ENCODE results near the gene SVOPL. TPM values are rescaled to one million over a fixed set of nuclear protein-coding genes. Genes with fewer than 3 reads are reported as not detected.

SVOPL gene
- total and polyA plus RNA-seq, 11 donors, result 0.15 TPM; not detected in 10

GRCh38 chr7:138610671-138611170 lies 90.4 kb downstream of the SVOPL start:
- WGBS, 4 donors, result 84 to 90% (median 87%) methylated on average over 7 of the region's 7 CpGs
- intact Hi-C loops (cut with DNase I), result no loop called here
- Histone ChIP-seq H3K4me1 (peaks cover 0 to 4% (median 0%) of the 10 kb centered on the region in 12 donors), H3K27me3 (no peaks in the 10 kb centered on the region), H3K27ac (no peak overlapping the region), H3K9me3 (peaks cover 0 to 5% (median 0%) of the 10 kb centered on the region in 12 donors), H3K4me3 (no peak overlapping the region), H3K36me3 (no peaks in the 10 kb centered on the region)
- DNase-seq (no peak), ATAC-seq (no peak)
- TF ChIP-seq CTCF (IDR thresholded peaks at IDR 0.05), result no peak
- no peak for TF ChIP-seq POLR2A (IDR thresholded peaks at IDR 0.05)

- H3K27me3 ChIP-seq, result no peaks in the 10 kb centered on the region
- no peaks in the 10 kb centered on the region for H3K36me3 ChIP-seq
- H3K27ac ChIP-seq, result no peak overlapping the region
- ATAC-seq, result no peak
- no peak overlapping the region for H3K4me3 ChIP-seq
- intact Hi-C loops (cut with DNase I), result no loop called here
- TF ChIP-seq CTCF (IDR thresholded peaks at IDR 0.05) (no peak), POLR2A (IDR thresholded peaks at IDR 0.05) (no peak)
- no peak for DNase-seq
- 55 to 63% (median 60%) methylated on average over 12 of the region's 12 CpGs for WGBS, 4 donors
- peaks cover 0 to 5% (median 0%) of the 10 kb centered on the region in 12 donors for H3K9me3 ChIP-seq
- H3K4me1 ChIP-seq, result peaks cover 0 to 4% (median 0%) of the 10 kb centered on the region in 12 donors
Measured at GRCh38 chr7:138608275-138608674, 92.9 kb downstream of the SVOPL start.

- no peak for ATAC-seq
Measured at GRCh38 chr7:138607216-138608126, 93.7 kb downstream of the SVOPL start.

More at GRCh38 chr7:138607216-138608126, 93.7 kb downstream of the SVOPL start:
- Histone ChIP-seq H3K4me3 (no peak overlapping the region), H3K4me1 (peaks cover 0 to 4% (median 0%) of the 10 kb centered on the region in 12 donors), H3K27ac (no peak overlapping the region), H3K36me3 (no peaks in the 10 kb centered on the region), H3K9me3 (peaks cover 0 to 5% (median 0%) of the 10 kb centered on the region in 12 donors), H3K27me3 (no peaks in the 10 kb centered on the region)
- DNase-seq, result no peak
- 87 to 91% (median 88%) methylated on average over 11 of the region's 11 CpGs for WGBS, 4 donors
- TF ChIP-seq POLR2A (IDR thresholded peaks at IDR 0.05) (no peak), CTCF (IDR thresholded peaks at IDR 0.05) (no peak)
- intact Hi-C loops (cut with DNase I), result no loop called here

All from heart left ventricle (tissue), 16 donors.